ENCODE data around the gene ZNF296. TPM values are rescaled to one million over a fixed set of nuclear protein-coding genes. Genes with fewer than 3 reads are reported as not detected.
A peak's percentile ranks its signal among the peaks of the same experiment; 100 is the strongest.

Gene ZNF296
- total and polyA plus RNA-seq, 2 donors (not counting 3 experiments of a cell fraction or from before 2014, with no cell fraction given) = 0.35 to 1.8 TPM

DNA sequence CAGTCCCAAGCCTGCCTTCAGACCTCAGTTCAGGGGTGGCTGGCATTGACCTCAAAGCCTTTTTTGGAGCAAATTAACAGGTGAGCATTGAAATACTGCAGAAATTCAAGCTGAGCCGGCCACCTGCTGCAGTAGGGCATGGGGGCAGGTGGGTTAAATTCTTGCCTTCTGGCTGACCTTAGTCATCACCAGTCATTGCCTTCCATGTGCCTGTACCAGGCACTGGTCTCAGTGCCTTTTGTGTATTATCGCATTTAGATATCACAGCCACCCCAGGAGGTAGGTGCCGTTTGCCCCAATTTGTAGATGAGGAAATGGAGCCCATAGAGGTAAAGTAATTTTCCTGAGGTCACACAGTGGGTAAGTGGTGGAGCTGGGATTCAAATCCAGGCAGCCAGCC, 23.9 kb upstream of the ZNF296 start:
- Histone ChIP-seq H3K79me2 (ENCODE audit: control insufficient read depth, insufficient read depth, low read length) (peaks cover 99% of the 10 kb centered on the region), H3K4me2 (ENCODE audit: insufficient read depth, low read length) (no peak overlapping the region), H3K36me3 (ENCODE audit: control insufficient read depth in 2 of 2, extremely low read depth in 1 of 2, insufficient read depth in 2 of 2, low read length in 2 of 2) (no peaks in the 10 kb centered on the region), H3K9ac (replicated peaks; ENCODE audit: extremely low read depth, insufficient read depth, low read length) (no peak overlapping the region), H3K4me3 (replicated peaks in 1 of 3; ENCODE audit: insufficient read depth in 1 of 3, low read depth in 1 of 3, low read length in 3 of 3) (no peak overlapping the region), H3K27me3 (ENCODE audit: control insufficient read depth in 2 of 2, insufficient read depth in 2 of 2, low read length in 2 of 2) (no peaks in the 10 kb centered on the region), H3K9me1 (replicated peaks; ENCODE audit: control insufficient read depth, extremely low read depth, insufficient read depth, low read length) (no peaks in the 10 kb centered on the region), H3K27ac (ENCODE audit: insufficient read depth, low read depth, low read length) (no peak overlapping the region), H3K9me3 (replicated peaks; ENCODE audit: control insufficient read depth, insufficient read depth, low read length) (no peaks in the 10 kb centered on the region), H4K20me1 (replicated peaks; ENCODE audit: control insufficient read depth, extremely low read depth, insufficient read depth, low read length) (no peaks in the 10 kb centered on the region), H2AFZ (ENCODE audit: low read depth, low read length) (no peak overlapping the region), H3K4me1 (ENCODE audit: control insufficient read depth, extremely low read depth, insufficient read depth, low read length) (peaks cover 17% of the 10 kb centered on the region)
- DNase-seq (ENCODE audit: low read depth, low spot score) (no peak), FAIRE-seq (no peak)
- TF ChIP-seq JUN (IDR thresholded peaks at IDR 0.05; ENCODE audit: borderline replicate concordance, insufficient read depth, insufficient read length, low read depth) = no peak
- TF ChIP-seq FOS (IDR thresholded peaks at IDR 0.05; ENCODE audit: borderline replicate concordance, insufficient read depth, low read length) = no peak
- TF ChIP-seq, protein P1, sequence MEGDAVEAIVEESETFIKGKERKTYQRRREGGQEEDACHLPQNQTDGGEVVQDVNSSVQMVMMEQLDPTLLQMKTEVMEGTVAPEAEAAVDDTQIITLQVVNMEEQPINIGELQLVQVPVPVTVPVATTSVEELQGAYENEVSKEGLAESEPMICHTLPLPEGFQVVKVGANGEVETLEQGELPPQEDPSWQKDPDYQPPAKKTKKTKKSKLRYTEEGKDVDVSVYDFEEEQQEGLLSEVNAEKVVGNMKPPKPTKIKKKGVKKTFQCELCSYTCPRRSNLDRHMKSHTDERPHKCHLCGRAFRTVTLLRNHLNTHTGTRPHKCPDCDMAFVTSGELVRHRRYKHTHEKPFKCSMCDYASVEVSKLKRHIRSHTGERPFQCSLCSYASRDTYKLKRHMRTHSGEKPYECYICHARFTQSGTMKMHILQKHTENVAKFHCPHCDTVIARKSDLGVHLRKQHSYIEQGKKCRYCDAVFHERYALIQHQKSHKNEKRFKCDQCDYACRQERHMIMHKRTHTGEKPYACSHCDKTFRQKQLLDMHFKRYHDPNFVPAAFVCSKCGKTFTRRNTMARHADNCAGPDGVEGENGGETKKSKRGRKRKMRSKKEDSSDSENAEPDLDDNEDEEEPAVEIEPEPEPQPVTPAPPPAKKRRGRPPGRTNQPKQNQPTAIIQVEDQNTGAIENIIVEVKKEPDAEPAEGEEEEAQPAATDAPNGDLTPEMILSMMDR (IDR thresholded peaks at IDR 0.05; ENCODE audit: extremely low read depth in 1 of 2, insufficient read depth in 1 of 2, low read depth in 1 of 2, low read length in 2 of 2) = no peak
- intact Hi-C loops (cut with micrococcal nuclease) (no loop called here), dilution Hi-C loops (cut with MboI; ENCODE audit: extremely low pct_ligation_motif_present, low sequenced_read_pairs) (no loop called here)
- ChIA-PET CTCF (no interaction called here), POLR2A (no interaction called here)
- no TSS peak for BruUV-seq (replicated peaks)

DNA sequence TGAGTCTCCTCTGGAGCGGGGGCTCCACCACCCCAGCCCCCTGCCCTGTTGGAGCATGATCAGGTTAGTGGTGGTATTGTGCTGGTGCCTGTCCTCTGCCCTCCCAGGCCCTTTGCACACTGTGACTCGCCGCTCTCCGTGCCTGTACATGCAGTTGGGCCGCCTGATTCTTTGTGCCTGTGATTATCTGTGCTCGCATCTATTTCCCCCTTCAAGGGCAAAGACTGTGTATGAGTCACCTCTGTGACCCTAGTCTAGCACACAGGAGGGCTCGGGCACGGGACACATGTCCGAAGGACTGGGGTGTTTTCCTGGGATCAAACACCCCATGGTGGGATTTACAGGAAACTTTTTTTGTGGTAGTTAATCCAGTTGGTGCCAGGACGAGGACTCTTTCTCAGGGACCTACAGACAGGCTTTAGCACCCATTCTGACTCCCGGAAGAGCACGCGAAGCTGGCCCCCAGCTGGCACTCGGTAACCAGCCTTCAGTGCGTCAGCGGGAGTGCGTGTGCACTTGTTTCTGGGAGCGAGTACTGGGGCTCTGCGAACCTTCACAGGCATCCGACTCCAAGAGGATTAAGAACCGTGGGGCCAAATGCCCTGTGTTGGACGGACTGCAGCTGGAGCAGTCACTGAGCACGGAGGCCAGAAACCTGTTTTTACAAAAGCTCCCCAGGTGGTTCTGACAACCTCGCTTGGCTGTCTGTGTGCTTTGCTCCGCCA, 23.4 kb upstream of the ZNF296 start:
- no peaks in the 10 kb centered on the region for H3K36me3 ChIP-seq (ENCODE audit: control insufficient read depth in 2 of 2, extremely low read depth in 1 of 2, insufficient read depth in 2 of 2, low read length in 2 of 2)
- no peak overlapping the region for H3K4me3 ChIP-seq (replicated peaks in 1 of 3; ENCODE audit: insufficient read depth in 1 of 3, low read depth in 1 of 3, low read length in 3 of 3)
- no peak for TF ChIP-seq POLR2AphosphoS5 (IDR thresholded peaks at IDR 0.05; ENCODE audit: insufficient read depth, low read depth, low read length)
- no peak for TF ChIP-seq EZH2 (IDR thresholded peaks at IDR 0.05; ENCODE audit: borderline replicate concordance, low read depth, low read length, severe bottlenecking)
- TF ChIP-seq, protein P2, sequence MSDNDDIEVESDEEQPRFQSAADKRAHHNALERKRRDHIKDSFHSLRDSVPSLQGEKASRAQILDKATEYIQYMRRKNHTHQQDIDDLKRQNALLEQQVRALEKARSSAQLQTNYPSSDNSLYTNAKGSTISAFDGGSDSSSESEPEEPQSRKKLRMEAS (IDR thresholded peaks at IDR 0.05; ENCODE audit: insufficient read depth, insufficient read length) = no peak
- TF ChIP-seq POLR2A (IDR thresholded peaks at IDR 0.05; ENCODE audit: low read depth, low read length) = no peak
- TF ChIP-seq JUN (IDR thresholded peaks at IDR 0.05; ENCODE audit: borderline replicate concordance, insufficient read depth, insufficient read length, low read depth) = no peak
- TF ChIP-seq FOS (IDR thresholded peaks at IDR 0.05; ENCODE audit: borderline replicate concordance, insufficient read depth, low read length) = no peak
- peak; percentile 47 for TF ChIP-seq GATA2 (IDR thresholded peaks at IDR 0.05; ENCODE audit: insufficient read depth, insufficient read length, low read depth, low read length)
- intact Hi-C loops (cut with micrococcal nuclease) = no loop called here
- dilution Hi-C loops (cut with MboI; ENCODE audit: extremely low pct_ligation_motif_present, low sequenced_read_pairs) = no loop called here
- BruUV-seq (replicated peaks) = no TSS peak
- H3K79me2 ChIP-seq (ENCODE audit: control insufficient read depth, insufficient read depth, low read length) = peaks cover 99% of the 10 kb centered on the region
- H3K27ac ChIP-seq (ENCODE audit: insufficient read depth, low read depth, low read length) = no peak overlapping the region
- no peak overlapping the region for H3K9ac ChIP-seq (replicated peaks; ENCODE audit: extremely low read depth, insufficient read depth, low read length)
- no peaks in the 10 kb centered on the region for H3K9me3 ChIP-seq (replicated peaks; ENCODE audit: control insufficient read depth, insufficient read depth, low read length)
- no peaks in the 10 kb centered on the region for H3K9me1 ChIP-seq (replicated peaks; ENCODE audit: control insufficient read depth, extremely low read depth, insufficient read depth, low read length)
- no peak overlapping the region for H3K4me2 ChIP-seq (ENCODE audit: insufficient read depth, low read length)
- DNase-seq (ENCODE audit: low read depth, low spot score) (no peak), FAIRE-seq (no peak)
- H4K20me1 ChIP-seq (replicated peaks; ENCODE audit: control insufficient read depth, extremely low read depth, insufficient read depth, low read length) = no peaks in the 10 kb centered on the region
- CTCF ChIA-PET = no interaction called here
- peaks cover 17% of the 10 kb centered on the region for H3K4me1 ChIP-seq (ENCODE audit: control insufficient read depth, extremely low read depth, insufficient read depth, low read length)
- POLR2A ChIA-PET = no interaction called here
- no peaks in the 10 kb centered on the region for H3K27me3 ChIP-seq (ENCODE audit: control insufficient read depth in 2 of 2, insufficient read depth in 2 of 2, low read length in 2 of 2)
- no peak overlapping the region for H2AFZ ChIP-seq (ENCODE audit: low read depth, low read length)
